GM10847 (cell line): ENCODE results near the gene SPTBN1.

Experiments used
- POLR2A ChIP-seq: IDR thresholded peaks from 2 replicates; pipeline ENCODE4 v1.6.1; 2011; ENCODE audit not compliant: insufficient read length; ENCODE audit errors: extremely low read depth

Gene SPTBN1

DNA sequence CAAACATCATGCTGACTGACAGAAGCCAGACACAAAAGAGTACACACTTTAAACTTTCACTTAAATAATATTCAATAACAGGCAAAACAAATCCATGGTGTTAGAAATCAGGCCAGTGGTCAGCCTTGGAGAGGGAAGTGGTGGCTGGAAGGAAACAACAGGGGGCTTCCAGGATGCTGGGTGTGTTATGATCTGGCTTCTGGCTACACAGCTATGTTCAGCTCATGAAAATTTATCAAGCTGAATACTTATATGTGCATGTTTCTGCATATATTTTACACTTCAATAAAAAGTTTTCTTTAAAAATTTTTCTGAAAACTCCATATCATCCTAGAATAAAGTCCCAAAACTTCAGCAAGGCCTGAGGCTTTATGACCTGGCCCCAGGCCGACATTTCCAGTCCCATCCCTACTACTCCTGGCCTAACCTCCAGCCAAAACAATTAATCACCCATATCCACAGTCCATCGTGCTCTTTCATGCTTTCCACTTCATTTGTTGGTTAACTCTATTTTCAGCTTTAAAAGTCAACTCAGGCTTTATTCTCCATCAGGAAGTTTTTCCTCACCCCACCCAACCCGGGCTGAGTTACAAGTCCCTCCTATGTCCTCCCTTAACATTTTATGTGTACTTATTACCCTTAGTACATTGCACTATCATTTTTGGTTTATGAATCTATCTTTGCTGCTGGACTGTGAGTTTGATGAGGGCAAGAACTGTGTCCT lies 27.9 kb upstream of the SPTBN1 start:
- no peak for TF ChIP-seq POLR2A

DNA sequence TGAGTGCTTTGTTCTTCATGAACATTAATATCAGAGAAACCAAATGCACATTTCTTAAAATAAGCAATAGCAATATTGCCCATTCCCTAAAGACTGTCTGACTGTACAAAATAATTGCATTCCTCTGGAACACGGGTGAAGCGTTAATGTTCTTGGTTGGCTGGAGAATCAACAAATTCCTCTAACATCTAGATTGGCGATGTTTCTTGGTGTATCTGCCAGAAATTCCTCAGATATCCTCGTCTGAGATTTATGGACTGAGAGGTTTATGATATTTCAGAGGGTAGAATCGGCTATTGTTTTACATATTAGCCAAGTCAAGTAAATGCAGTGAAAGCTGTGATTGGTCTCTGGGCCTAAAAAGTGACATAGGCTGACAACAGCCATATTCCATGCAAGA lies 27.1 kb upstream of the SPTBN1 start:
- no peak for TF ChIP-seq POLR2A

DNA sequence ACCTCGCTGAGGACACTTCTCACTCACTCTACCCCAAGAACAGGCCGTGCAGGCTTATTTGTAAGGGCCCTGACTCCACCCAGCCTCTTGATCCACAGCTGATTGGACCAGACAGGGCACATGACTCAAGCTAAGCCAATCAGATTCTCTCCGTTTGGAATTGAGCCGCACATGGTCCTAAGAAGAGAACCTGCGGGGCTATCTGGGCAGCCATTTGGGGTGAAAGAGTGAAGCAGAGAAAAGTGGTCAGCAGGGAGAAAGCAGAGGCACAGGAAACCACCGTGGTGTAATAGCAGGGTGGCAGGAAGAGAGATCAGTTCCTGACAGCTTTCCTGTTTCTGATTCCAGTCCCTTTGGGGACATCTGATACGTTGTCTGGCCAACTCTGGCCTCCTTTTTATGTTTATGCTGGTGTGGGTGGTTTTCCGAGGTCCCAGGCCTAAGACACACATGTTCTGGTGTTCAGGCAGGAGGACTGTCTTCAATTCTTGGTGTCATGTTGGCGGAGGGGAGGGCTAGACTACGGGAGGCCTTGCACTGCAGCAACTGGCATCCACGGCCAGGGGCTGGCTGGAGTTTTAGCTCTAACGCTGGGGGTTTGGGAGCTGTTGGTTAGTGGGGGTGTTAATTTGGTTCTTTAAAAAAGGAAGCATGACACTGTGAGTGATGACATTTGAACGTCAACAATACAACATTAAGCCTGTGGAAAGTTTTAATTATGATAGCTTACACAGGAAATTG lies 26.1 kb upstream of the SPTBN1 start:
- no peak for TF ChIP-seq POLR2A

DNA sequence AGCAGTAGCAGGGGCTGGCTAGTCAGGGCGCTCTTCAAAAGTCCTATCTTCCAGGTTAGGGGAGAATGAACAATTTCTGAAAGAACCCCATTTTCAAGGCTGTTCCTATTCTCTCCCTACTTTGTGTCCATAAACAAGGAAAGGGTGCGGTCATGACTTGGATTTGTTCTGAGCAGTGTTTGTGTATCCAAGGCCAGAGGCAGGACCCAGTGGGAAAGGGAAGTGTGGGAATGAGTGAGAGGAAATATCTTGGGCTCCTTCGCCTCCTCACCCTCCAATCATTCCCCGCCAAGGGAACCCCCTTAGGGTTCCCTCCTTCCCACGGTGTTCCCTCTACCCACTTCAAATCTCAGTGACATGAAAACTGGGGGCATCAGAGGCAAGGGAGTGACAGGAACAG lies 25.5 kb upstream of the SPTBN1 start:
- no peak for TF ChIP-seq POLR2A

DNA sequence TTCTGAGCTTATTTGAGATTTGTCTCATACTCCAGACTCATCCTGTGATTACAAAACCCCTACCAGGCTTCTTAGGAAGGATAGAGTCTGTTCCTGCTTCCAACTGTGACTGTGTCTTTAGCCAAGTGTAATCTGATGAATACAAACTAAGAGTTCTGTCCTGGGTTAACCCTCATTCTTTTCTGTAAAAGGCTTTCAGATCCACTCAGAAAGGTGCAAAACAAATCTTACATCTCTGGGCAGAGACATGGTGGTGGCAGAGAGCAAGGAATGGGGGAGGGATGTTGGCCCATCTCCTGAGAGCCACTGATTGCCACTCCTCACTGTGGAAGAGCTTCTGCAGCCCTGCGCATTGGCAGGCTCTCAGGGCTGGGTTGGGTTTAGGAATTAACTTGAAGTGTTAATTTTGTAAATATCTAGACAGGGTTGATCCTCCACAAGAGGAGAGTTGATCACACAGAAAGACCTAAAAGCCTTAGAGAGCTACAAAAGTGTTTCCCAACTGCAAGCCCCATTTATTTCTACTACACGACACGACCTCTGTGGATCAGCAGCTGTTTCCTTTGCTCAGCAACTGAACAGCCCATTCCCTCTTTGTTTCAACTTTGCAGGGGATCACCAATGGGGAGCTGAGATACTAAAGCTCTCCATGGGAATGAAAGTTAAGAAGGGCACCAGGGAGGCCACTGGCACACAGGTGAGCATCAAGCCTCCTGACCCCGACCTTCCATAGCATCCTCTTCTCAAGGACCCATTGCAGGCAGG lies 23.7 kb upstream of the SPTBN1 start:
- TF ChIP-seq POLR2A, result no peak

DNA sequence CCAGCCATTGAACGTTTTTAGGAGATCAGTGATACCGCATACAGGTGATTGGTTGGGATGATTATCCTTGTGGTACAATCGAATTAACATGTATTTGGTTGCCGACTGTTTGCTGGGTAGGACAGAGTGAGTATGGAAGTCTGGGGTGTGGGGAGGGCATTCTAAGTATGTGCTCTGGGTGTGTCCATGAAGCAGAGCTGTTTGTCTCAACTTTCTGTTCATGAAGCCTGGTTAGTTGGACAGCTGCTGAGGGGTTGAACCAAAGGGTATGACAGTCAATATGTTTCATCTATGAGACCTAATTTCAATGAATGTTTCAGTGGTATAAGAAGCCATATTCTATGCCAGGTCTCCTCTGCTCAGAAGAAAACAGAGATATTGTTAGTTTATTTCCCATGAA lies 21.9 kb upstream of the SPTBN1 start:
- no peak for TF ChIP-seq POLR2A

DNA sequence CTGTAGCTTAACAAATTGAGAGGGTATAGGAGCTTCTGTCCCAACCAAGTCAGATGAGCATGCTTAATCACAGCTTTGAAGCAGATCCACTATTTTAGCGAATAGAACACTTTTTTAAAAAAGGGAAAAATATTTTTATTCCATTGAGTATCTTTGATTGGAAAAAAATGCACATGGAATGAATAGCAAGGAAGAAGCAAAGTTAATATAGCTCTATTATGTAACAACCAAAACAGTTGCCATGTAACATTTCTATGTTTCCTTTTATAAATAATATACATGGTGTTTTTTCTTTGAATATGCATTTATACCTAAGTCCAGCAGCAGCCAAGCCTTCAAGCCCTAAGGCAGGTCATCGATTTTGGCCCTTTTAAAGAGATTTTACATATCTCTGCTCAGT lies 21.4 kb upstream of the SPTBN1 start:
- TF ChIP-seq POLR2A, result no peak

DNA sequence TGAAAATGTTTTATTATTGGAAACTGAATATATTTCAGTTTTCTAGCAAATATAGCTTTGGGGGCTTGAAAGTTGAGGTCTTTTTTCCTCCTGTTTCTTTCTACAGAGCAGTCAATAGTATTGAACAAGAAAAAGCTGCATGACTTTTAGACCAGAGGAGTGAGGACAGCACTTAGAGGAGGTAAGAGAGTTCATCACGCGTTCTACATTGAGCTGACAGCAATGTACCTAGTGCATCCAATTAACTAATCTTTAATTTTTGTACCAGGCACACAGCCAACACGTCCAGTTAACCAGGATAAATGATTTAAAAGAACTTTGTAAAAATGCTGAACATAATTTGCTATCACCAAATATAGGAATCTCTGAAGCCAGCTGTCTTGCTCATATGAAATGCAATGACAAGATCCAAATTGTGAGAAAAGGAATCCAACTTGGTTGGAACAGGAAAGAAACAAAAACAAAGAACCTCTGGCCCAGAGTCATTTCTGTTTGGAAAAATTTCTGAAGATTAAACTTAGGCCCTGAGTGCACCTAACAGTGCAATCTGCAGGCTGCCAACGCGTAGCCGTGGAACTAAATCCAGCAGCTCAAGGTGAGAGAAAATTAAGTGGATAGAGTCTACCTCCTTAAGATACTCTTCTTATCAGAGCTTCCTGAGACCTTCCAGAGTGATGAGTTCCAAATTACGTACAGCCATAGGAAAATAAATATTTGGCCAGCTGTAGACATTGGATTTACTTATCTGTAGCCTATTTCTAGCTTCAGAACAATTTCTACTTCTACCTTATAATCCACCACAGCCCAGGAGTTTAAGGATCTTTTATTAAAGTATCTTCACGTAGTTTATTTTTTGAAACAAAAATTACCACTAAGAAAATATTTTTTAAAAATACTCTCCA lies 20.6 kb upstream of the SPTBN1 start:
- no peak for TF ChIP-seq POLR2A

DNA sequence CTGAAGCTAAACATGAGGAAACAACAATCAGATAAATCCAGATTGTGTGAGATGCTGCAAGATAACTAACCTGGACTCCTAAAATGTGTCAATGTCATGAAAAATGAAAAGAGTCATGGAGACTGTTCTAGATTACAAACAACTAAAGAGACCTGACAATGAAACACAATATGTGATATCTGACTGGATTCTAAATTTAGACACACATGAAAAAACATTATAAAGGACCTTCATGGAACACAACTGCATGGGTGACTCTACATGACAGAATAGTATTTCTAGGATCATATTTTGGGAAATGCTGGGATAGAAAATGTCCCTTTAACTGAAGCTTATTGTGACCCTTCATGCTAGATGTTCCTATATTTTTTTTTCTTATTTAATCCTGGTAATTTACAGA lies 18.5 kb upstream of the SPTBN1 start:
- TF ChIP-seq POLR2A, result no peak

DNA sequence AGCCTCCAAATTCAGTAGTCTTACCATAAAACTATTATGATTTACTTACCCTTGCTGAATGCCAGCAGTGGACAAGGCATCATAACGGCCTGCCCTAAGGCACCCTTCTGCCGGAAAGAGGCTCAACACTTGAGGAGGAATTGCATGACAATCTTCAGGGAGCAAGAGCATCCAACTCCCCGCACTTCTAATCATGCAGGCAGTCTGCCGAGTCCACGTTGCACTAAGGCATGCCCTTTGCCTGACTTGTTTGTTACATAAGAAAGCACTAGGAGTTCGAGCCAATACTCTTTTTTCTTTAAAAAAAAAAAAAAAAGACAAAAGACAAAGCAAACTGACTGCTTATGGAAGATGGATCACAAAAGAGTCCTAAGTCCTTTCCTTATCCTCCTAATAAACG lies 17.9 kb upstream of the SPTBN1 start:
- TF ChIP-seq POLR2A, result no peak

DNA sequence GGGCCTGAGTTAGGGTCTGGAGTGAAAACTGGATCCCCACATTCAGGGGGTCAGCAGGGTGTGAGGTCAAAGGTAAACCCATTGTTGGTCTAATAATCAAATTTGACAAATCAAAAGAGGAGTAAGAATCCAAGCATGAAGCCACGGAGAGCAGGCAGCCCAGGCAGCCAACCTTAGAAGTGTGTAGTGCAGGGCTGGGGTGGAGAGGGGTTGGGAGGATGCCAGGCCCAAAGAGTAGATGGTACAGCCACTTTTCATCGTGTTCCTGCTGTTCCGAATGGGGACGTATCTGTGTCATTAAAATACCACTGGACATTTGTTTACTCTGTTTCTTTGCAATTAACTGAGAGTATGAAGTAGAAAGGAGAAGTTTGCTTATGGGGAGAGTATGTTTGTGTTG lies 16.5 kb upstream of the SPTBN1 start:
- no peak for TF ChIP-seq POLR2A

DNA sequence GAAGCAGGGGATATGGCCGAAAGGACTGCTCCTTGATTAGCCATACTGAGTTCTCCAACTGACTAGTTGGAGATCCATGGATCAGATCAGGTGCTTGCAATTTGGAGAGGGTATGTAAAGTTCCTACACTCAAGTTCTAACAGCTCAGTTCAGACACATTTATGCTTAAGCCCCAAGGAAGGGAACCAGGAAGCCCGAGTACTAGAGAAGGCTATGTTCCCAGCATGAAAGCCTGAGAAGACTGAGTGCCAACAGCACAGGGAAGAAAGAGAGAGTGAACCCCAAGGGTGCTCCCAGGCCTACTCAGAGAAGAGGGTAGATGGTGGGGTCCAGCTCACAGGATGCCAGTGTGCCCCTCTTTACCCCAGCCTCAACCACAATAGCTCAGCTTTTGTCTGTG lies 16.1 kb upstream of the SPTBN1 start:
- no peak for TF ChIP-seq POLR2A

DNA sequence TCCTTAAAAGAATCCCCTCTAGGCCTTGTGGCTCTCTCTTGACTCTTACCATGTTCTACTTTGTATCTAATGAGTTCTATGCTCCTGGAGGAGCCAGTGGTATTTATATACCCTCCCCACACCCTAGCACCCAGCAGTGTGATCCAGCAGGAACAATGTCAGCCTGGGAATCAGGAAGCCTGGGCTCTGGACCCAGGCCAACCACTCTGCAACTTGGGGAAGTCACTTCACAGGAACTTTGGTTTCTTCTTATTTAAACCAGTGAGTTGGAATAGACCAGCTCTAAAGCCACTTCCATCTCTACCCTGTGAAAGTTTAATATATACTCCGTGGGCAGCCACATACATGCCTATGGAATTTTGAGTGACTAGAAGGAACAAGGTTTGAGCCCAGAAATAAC lies 11.6 kb upstream of the SPTBN1 start:
- TF ChIP-seq POLR2A, result no peak

DNA sequence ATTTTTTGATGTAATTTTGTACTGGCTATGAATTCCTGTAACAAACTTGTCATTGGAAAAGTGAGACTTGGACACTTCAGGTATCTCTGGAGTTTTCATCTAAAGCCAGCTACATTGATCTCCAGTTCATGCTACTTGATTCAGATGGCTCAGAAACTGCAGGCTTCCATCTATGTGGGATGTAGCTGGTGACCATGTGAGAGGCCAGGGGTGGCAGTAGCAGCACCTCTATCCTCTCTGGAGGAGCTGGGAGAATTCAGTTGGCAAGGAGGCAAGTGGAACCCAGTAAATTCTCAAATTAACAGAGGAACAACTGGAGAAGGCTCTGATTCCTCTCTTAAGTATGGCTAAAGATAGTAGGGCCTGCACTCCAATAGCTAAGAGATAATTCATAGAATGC lies 10.0 kb upstream of the SPTBN1 start:
- TF ChIP-seq POLR2A, result no peak

DNA sequence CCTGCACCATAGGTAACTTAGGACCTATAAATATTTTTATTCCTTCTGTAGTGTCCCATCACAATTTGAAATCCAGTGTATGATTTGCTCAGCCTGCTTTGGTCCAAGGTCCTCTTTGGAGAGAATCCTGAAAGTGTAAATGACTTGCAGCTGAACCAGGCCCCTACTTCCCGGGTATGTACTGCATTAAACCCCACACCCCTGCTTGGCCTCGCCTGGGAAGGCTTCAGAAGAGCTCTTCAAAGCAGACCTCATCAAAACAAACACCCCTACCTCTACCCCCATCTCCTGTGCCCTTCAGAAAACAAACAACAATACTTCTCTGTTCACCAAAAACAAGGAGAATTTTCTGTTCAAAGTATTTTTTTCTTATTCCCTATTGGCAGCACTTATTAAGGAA lies 9.5 kb upstream of the SPTBN1 start:
- TF ChIP-seq POLR2A, result no peak
